Natural killer cell treated with Interleukin-12 subunit alpha and Interleukin-12 subunit beta and Interleukin-15 and Interleukin-18, amount 100 ng/mL, for 72 hours (primary cell): ENCODE results near the gene PYGB. TPM values are rescaled to one million over a fixed set of nuclear protein-coding genes. Genes with fewer than 3 reads are reported as not detected.

ENCODE experiments used
- ATAC-seq, 2 donors: fragments of 150-1000 bp; cut with Tn5 transposase in 1 of 2; sonication (Bioruptor Pico), chemical (Tn5 transposase) in 1 of 2; 2 replicates each; pipeline ENCODE4 v1.10.0; 2021
- DNase-seq: peaks from one replicate; pipeline ENCODE4 v3.0.0; 2022; ENCODE audit warnings: low spot score
- H3K27ac Mint-ChIP-seq, 2 donors: 1 replicate in 1 of 2; 2 replicates in 1 of 2; pipeline ENCODE4 v1.8.0; 2022; ENCODE audit warnings: mixed read lengths in 2 of 2, mild to moderate bottlenecking in 1 of 2, moderate library complexity in 1 of 2
- H3K27me3 Mint-ChIP-seq, 2 donors: 1 replicate in 1 of 2; 2 replicates in 1 of 2; pipeline ENCODE4 v1.8.0; 2022; ENCODE audit warnings: mixed read lengths in 2 of 2
- H3K36me3 Mint-ChIP-seq: one replicate; pipeline ENCODE4 v1.8.0; 2022; ENCODE audit warnings: mixed read lengths
- H3K4me1 Mint-ChIP-seq, 2 donors: 1 replicate in 1 of 2; 2 replicates in 1 of 2; pipeline ENCODE4 v1.8.0; 2022; ENCODE audit warnings: low read depth in 2 of 2, mixed read lengths in 2 of 2, mild to moderate bottlenecking in 1 of 2
- H3K4me3 Mint-ChIP-seq: one replicate; pipeline ENCODE4 v1.8.0; 2022; ENCODE audit warnings: mixed read lengths
- H3K9me3 Mint-ChIP-seq: 2 replicates; pipeline ENCODE4 v1.8.0; 2022; ENCODE audit warnings: mixed read lengths
- total RNA-seq, 2 donors: library from RNA; stranded (reverse); gene quantifications; one replicate each; pipeline ENCODE4 v1.2.3, GENCODE V29; 2022

Gene PYGB
- total RNA-seq, 2 donors from 2014 or later = 35.9 to 40.4 TPM

DNA sequence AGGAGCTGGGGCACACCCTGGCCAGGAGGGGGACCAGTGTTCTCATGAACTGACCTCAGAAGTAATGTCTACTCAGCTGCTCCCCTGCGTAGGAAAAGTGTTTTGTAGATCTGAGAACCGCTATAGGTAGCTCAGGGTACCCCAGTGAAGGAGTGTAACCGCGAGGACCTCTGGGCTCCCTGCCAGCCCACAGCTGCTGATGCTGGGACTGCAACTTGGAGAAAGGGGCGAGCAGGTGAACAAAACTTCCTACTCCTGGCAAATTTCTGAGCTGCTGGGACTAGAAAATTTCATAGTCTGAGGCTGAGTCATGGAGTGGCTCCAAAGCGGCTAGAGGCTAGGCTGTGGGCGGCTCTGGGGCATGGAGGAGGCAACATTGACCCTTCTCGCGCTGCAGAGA is 51.9 kb downstream of the PYGB start:
- Mint-ChIP-seq H3K9me3 (no peaks in the 10 kb centered on the region), H3K27me3 (no peaks in the 10 kb centered on the region), H3K36me3 (no peaks in the 10 kb centered on the region), H3K4me1 (no peaks in the 10 kb centered on the region), H3K27ac (no peak overlapping the region), H3K4me3 (no peak overlapping the region)
- ATAC-seq (no peak), DNase-seq (no peak)

DNA sequence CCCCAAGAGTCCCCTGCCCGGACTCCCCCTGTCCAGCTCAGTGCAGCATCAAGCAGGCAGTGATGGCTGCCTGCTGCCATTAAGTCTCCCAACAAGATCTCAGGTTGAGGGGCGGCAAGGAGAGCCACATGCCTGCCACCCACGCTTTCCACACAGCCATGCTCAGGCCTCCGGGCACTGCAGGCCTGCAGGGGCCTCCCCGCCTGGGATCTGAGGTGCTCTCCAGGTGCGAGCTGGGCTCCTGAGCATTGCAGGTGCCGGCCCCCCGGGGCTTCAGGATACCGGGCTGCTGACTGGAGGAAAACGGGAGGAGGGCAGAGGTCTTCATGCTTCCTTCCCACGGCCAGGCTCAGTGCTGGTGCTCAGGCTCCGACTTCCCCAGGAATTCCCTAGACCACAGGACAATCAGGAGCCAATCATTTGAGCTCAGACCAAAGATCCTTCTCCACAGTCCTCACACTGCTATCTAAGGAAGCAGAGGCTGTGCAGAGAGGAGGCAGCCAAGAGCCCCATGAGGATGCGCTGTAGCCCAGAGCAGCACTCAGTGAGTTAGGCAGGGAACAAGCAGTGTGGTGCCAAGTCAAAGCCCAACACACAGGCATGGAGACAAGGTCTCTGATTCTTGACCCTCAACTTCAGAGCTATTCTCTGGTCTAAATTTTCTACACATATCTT is 52.7 kb downstream of the PYGB start:
- Mint-ChIP-seq H3K36me3 (no peaks in the 10 kb centered on the region), H3K4me3 (no peak overlapping the region), H3K9me3 (no peaks in the 10 kb centered on the region), H3K27me3 (no peaks in the 10 kb centered on the region), H3K27ac (no peak overlapping the region), H3K4me1 (no peaks in the 10 kb centered on the region)
- ATAC-seq (no peak), DNase-seq (no peak)

DNA sequence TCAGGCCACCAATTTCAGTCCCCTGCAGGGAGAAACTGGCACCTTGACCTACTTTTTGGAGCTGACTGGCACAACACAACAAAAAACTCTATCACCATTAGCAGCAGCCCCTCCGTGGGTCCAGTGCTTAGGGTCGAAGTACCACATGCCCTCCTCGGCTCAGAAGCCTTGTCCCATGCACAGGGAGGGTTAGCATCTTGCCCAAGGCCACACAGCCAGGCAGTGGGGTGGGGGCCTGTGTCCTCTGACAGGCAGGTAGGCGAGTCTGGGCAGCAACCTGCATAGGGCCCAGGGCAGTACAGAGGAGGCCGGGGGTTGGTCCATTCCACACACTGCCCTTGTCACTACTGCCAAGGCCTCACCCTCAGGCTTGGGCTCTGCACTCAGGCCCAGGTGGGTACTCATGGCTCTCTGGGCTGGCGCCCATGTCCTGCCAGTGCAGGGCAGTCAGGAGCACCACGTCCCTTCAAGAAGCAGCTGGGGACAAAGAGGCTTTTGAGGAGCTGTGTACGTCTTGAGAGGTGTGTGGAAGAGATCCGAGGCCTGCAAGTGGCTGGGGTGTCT is 53.6 kb downstream of the PYGB start:
- H3K9me3 Mint-ChIP-seq = no peaks in the 10 kb centered on the region
- no peak overlapping the region for H3K27ac Mint-ChIP-seq
- ATAC-seq (peak in 1 of 2 donors; percentile 40), DNase-seq (no peak)
- no peak overlapping the region for H3K4me3 Mint-ChIP-seq
- no peaks in the 10 kb centered on the region for H3K27me3 Mint-ChIP-seq
- no peaks in the 10 kb centered on the region for H3K4me1 Mint-ChIP-seq
- H3K36me3 Mint-ChIP-seq = no peaks in the 10 kb centered on the region

DNA sequence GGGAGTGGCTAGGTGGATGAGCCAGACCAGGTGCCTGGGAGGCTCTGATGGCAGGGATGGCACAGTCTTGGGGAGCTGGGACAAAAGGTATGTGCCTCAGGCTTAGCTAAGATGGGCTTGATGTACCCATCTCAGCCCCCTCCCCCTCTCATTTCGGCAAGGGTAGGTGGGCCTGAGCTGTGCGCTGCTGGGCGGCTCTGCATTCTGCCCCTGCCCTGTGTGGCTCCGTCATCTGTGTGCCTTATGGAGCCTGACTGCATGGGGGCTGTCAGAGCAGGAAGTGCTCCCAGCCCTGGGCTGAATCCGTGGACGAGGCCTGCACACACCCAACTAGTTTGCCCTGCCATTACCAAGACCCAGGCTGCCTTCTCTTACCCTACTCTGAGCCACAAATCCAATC is 54.7 kb downstream of the PYGB start:
- peak overlapping the region in 1 of 2 donors; percentile 29 for H3K27ac Mint-ChIP-seq
- ATAC-seq = no peak

DNA sequence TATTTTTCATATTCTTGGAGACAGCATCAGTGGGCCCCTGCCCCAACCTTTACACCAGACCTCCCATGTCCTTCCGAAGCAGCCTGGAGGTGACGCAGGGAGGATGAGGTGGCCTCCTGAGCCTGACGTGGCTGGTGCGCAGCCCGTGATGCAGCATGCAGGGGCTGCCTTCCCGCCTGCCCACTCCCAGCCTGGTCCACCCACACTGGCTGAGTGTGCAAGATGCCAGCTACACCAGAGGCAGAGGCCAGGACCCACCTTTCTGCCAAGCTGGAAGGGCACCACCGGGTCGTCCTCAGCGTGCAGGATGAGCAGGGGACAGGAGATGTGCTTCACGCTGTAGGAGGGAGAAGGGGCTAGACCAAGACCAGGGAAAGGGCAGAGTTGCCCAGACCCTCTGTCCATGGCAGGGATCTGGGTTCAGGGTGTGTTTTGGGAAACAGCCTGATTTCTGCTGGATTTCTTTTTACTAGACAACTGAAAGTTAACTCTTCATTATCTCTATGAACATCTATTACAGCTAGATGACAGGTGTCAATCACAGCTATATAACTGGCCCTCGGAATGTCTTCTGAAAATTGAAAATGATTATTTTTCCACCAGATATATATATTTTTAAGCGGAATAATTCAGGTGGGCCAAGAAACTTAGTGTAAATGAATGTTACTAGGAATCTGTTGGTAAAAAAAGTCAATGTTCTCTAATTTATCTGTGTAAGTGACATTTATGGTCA is 55.6 kb downstream of the PYGB start:
- H3K27ac Mint-ChIP-seq = peak overlapping the region in 1 of 2 donors; percentile 29
- no peaks in the 10 kb centered on the region for H3K9me3 Mint-ChIP-seq
- H3K27me3 Mint-ChIP-seq = no peaks in the 10 kb centered on the region
- H3K4me3 Mint-ChIP-seq = no peak overlapping the region
- ATAC-seq (no peak), DNase-seq (no peak)
- no peaks in the 10 kb centered on the region for H3K36me3 Mint-ChIP-seq
- H3K4me1 Mint-ChIP-seq = no peaks in the 10 kb centered on the region

More for the DNA sequence above, 54.7 kb downstream of the PYGB start:
- H3K9me3 Mint-ChIP-seq = no peaks in the 10 kb centered on the region
- no peak for DNase-seq
- H3K4me3 Mint-ChIP-seq = no peak overlapping the region
- H3K4me1 Mint-ChIP-seq = no peaks in the 10 kb centered on the region
- H3K36me3 Mint-ChIP-seq = no peaks in the 10 kb centered on the region
- H3K27me3 Mint-ChIP-seq = no peaks in the 10 kb centered on the region

DNA sequence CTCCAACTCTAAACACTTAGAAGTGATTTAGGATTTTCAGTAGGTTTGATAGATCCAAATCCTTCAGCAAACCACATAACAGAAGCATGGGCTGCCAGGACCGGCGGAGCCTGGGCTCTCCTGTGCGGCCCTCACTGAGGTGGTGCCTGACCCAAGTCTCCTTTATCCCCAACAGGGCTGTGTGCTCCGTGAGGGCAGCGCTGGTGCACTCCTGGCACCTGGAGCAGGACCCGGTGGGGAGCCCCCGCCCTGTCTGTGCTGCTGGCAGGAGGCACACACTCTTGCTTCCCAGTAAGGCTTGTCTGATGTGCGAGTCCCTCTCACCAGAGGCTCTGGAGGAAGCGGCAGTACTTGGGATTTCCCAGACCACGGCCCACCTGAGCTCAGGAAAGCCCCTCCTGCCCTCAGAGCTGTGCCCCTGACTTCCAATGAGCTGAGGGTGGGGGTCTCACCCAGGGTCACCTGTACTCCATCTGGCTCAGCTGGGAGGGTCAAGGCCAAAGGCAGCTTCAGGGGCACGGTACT is 56.2 kb downstream of the PYGB start:
- Mint-ChIP-seq H3K27ac (no peak overlapping the region), H3K4me1 (no peaks in the 10 kb centered on the region), H3K4me3 (no peak overlapping the region), H3K27me3 (no peaks in the 10 kb centered on the region), H3K36me3 (no peaks in the 10 kb centered on the region), H3K9me3 (no peaks in the 10 kb centered on the region)
- no peak for ATAC-seq
- no peak for DNase-seq

DNA sequence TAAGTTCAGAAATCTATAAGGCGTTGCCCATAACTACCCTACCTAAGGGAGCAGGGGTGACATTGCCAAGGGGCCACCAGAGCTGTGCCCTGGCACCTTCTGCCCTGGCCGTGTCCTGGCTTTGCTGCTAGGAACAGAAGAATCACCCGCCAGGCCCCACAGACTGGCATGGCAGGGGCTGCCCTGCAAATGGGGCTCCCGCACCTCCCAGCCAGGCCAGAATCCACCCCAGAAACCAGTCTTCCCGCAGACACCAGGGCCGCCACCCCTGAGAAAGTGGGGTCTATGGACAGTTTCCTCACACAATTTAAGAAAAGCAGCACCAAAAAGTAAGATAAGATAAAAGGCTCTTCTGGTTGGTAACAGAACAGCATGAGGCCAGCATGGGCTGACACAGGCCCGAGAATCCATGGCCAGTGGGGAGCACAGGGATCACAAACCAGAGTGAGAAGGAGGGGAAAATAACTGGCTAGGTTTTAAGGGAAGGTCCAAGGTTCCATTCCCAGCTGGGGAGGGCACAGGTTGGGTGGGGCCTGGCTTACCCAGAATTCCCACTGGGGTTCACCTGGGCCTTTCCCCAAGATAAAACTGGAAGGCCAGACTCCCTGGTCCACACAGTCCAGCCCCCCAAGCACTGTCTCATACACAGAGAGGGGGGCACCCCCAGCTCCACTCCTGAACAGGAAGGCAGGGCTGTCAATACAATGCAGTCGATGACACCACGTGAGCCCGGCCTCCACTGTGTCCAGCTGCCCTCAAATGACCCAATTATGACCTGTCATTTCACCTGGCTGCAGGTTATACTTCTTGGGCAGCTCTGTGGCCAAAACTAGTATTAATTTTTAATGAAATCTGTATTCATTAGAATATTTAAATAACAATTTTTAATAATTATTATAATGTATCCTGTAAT is 59.4 kb downstream of the PYGB start:
- Mint-ChIP-seq H3K9me3 (no peaks in the 10 kb centered on the region), H3K36me3 (no peaks in the 10 kb centered on the region), H3K4me3 (no peak overlapping the region), H3K4me1 (peaks cover 13 to 16% of the 10 kb centered on the region in 2 donors), H3K27ac (no peak overlapping the region), H3K27me3 (no peaks in the 10 kb centered on the region)
- no peak for DNase-seq
- no peak for ATAC-seq

DNA sequence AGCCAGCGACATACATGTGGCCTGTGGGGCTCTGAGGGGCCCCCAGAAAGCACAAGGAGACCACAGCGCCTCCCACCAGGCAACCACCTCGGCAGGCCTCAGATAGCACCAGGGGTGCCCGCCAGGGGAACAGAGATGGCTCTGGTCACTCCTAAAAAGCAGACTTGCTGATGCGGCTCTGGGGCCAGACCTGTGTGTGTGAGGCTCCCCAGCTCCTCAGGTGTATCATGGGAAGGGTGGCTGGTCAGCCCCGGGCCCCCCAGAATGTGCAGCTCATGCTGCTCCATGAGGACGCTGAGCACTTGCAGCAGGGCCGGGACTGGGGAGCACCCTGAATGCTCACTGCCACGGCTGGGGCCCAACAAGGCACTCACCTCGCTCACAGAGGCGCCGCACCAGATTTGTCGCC is 60.2 kb downstream of the PYGB start:
- Mint-ChIP-seq H3K4me1 (peaks cover 13 to 17% of the 10 kb centered on the region in 2 donors), H3K36me3 (no peaks in the 10 kb centered on the region), H3K4me3 (no peak overlapping the region), H3K27me3 (no peaks in the 10 kb centered on the region), H3K9me3 (no peaks in the 10 kb centered on the region), H3K27ac (no peak overlapping the region)
- DNase-seq (no peak), ATAC-seq (no peak)

DNA sequence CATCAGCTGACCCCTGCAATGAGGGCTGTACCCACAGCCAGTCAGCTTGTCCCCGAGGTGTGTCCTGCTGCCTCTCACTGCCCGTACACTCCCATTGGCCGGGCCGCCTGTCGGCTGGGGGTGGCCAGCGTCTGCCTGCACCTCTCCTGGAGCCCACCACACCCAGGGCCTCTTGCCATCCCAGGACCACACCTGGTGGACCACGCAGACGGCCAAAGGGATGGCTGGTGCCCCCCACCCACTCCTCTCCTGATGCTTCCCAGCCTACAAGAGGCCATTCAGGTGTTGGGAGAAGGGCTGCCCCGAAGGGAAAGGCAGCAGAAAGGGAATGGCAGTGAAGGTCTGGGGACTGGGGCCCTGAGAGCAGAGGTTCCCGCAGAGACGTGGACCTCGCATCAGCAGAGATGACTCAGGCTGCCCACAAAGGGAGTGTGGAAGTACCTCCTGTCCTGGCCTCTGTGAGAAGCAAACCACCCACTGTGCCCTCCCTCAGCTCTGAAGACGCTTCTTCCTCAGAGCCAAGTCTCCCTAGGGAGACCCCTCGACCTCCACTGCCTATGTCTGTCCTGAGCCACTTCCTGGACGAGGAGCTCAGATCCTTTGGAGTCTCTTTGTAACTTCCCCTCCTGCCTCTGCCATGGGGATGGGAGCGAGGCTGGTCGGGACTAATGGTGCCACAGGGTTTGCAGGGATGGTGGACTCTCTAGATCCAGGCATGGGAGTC is 60.9 kb downstream of the PYGB start:
- Mint-ChIP-seq H3K4me1 (peaks cover 13 to 23% of the 10 kb centered on the region in 2 donors), H3K27ac (peak overlapping the region in 1 of 2 donors; percentile 51), H3K36me3 (no peaks in the 10 kb centered on the region), H3K4me3 (no peak overlapping the region), H3K27me3 (no peaks in the 10 kb centered on the region), H3K9me3 (no peaks in the 10 kb centered on the region)
- ATAC-seq (no peak), DNase-seq (no peak)

DNA sequence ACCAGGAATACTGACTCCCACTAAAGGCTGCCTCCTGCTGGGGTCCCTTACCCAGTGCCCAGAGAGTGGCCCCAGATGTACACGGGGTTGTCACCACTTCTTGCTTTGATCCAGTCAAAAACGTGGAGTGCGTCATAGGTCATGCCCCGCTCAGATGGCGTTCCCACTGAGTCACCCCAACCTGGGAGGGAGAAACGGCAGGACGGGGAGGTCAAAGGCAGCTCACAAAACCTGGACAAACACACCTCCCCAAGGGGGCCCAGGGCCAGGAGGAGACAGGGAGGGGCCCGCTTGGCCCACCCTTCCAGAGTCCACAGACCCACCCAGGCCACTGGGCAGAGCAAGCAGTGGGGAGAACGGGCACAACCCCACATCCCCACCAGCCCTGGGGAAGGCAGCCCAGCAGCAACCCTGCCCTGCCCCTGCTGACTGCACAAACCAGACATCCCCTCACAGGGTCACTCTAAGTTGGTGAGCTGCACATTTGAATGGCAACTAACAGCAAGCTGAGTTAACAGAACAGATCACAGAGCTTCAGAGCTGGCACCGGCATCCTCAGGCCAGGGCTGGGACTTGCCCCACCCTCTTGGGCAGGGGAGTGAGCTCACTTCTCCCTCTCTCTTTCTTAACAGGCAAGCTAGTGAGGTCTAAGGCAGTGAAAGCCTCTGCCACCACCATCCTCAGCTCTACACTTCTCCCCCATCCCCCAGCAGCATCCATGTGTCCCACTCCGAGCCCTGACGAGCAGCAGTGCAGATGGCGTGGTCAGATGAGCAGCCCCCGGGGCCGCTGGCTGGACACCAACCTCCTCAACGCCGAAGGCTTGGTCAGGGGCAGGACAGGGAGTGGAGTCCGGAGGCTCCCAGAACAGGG is 61.7 kb downstream of the PYGB start:
- DNase-seq = no peak
- Mint-ChIP-seq H3K27ac (peak overlapping the region; percentile 77 to 89), H3K27me3 (no peaks in the 10 kb centered on the region), H3K9me3 (no peaks in the 10 kb centered on the region), H3K36me3 (no peaks in the 10 kb centered on the region), H3K4me3 (no peak overlapping the region), H3K4me1 (peaks cover 13 to 26% of the 10 kb centered on the region in 2 donors)
- ATAC-seq = no peak

DNA sequence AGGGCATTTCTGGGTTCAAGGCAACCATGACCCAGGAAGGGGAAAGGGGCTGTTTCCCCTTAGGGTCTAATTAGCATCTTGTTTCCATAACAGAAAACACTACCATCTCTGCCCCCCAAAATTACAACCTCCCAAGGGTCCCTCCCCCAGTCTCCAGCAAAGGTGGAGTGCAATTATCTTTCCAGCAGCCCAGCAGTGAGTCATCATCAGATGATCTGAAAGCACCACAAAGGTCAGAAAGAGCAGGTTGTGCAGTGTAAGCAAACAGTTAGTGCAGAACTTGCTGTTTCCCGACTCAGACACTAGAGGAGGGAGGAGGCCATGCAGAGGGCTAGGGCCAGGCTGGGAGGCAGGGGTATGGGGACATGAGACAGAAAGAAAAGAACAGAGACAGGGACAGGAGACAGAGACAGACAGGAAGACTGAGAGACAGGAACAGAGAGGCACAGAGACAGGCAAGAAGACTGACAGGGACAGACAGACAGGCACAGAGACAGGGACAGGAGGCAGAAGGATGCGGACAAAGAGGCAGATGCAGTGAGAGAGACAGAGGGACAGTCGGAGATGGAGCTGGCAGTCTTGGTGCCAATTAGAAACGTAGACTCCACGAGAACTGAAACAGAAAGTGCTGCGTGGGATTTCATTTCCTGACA is 62.5 kb downstream of the PYGB start:
- no peaks in the 10 kb centered on the region for H3K9me3 Mint-ChIP-seq
- ATAC-seq (peak; percentile 73 to 86), DNase-seq (no peak)
- peak overlapping the region; percentile 77 to 89 for H3K27ac Mint-ChIP-seq
- peak overlapping the region; percentile 79 for H3K4me3 Mint-ChIP-seq
- H3K36me3 Mint-ChIP-seq = no peaks in the 10 kb centered on the region
- H3K27me3 Mint-ChIP-seq = no peaks in the 10 kb centered on the region
- H3K4me1 Mint-ChIP-seq = peaks cover 20 to 30% of the 10 kb centered on the region in 2 donors
